GM23338 (cell line): ENCODE data around the gene RIC8A. TPM values are rescaled to one million over a fixed set of nuclear protein-coding genes. Genes with fewer than 3 reads are reported as not detected.

Experiments used
- ATAC-seq: fragments of 200-7000 bp; cut with Tn5 transposase; 3 replicates; pipeline ENCODE4 v1.9.1; 2020
- DNase-seq: peaks from one replicate; pipeline ENCODE4 v3.0.0-alpha.2; 2015; ENCODE audit warnings: low spot score
- H2AFZ ChIP-seq: fragments of 200-600 bp; sonication (generic); 2 replicates; pipeline ENCODE4 v1.8.0; 2016; ENCODE audit warnings: antibody characterized with exemption, mild to moderate bottlenecking, moderate library complexity
- H3F3A ChIP-seq: fragments of 200-600 bp; sonication (generic); replicated peaks from 2 replicates; pipeline ENCODE4 v1.8.0; 2017; ENCODE audit warnings: antibody characterized with exemption, mixed run types, low read depth
- H3K27ac ChIP-seq: fragments of 200-600 bp; sonication (generic); 2 replicates; pipeline ENCODE4 v1.6.1; 2016; ENCODE audit warnings: low read depth
- H3K27me3 ChIP-seq: fragments of 200-600 bp; sonication (generic); 2 replicates; pipeline ENCODE4 v1.8.0; 2016; ENCODE audit warnings: mild to moderate bottlenecking, mixed run types, moderate library complexity; ENCODE audit not compliant: insufficient read depth
- H3K36me3 ChIP-seq: fragments of 200-600 bp; sonication (generic); 2 replicates; pipeline ENCODE4 v1.8.0; 2016; ENCODE audit warnings: mild to moderate bottlenecking; ENCODE audit not compliant: insufficient read depth
- H3K4me1 ChIP-seq: fragments of 200-600 bp; sonication (generic); 2 replicates; pipeline ENCODE4 v1.8.0; 2016; ENCODE audit warnings: mild to moderate bottlenecking, moderate library complexity; ENCODE audit not compliant: insufficient read depth
- H3K4me2 ChIP-seq: fragments of 200-600 bp; sonication (generic); 2 replicates; pipeline ENCODE4 v1.7.1; 2017; ENCODE audit warnings: mixed run types
- H3K4me3 ChIP-seq: fragments of 200-600 bp; sonication (generic); 2 replicates; pipeline ENCODE4 v1.6.1; 2016; ENCODE audit warnings: mixed run types
- H3K79me2 ChIP-seq: fragments of 200-600 bp; sonication (generic); replicated peaks from 2 replicates; pipeline ENCODE4 v1.8.0; 2017; ENCODE audit warnings: mild to moderate bottlenecking; ENCODE audit not compliant: insufficient read depth
- H3K9me2 ChIP-seq: fragments of 200-600 bp; sonication (generic); 2 replicates; pipeline ENCODE4 v1.8.0; 2017; ENCODE audit not compliant: insufficient read depth
- H4K20me1 ChIP-seq: fragments of 200-600 bp; sonication (generic); replicated peaks from 2 replicates; pipeline ENCODE4 v1.8.0; 2017; ENCODE audit warnings: mild to moderate bottlenecking; ENCODE audit not compliant: insufficient read depth
- H3K27ac Mint-ChIP-seq: 2 replicates; pipeline ENCODE4 v1.8.0; 2020; ENCODE audit warnings: inconsistent platforms, mild to moderate bottlenecking, moderate library complexity, mixed read lengths
- H3K27me3 Mint-ChIP-seq: 3 replicates; pipeline ENCODE4 v1.8.0; 2022; ENCODE audit warnings: low read depth, mild to moderate bottlenecking, moderate library complexity, mixed read lengths, inconsistent platforms; ENCODE audit not compliant: insufficient read depth, poor library complexity
- H3K36me3 Mint-ChIP-seq: 3 replicates; pipeline ENCODE4 v1.8.0; 2021; ENCODE audit warnings: low read depth, mild to moderate bottlenecking, inconsistent platforms, moderate library complexity, mixed read lengths
- H3K4me1 Mint-ChIP-seq: 3 replicates; pipeline ENCODE4 v1.8.0; 2020; ENCODE audit warnings: mild to moderate bottlenecking, inconsistent platforms, mixed read lengths
- H3K4me3 Mint-ChIP-seq: 3 replicates; pipeline ENCODE4 v1.8.0; 2021; ENCODE audit warnings: moderate library complexity, mild to moderate bottlenecking, inconsistent platforms, mixed read lengths
- H3K9me3 Mint-ChIP-seq: 3 replicates; pipeline ENCODE4 v1.8.0; 2020; ENCODE audit warnings: moderate library complexity, mild to moderate bottlenecking, inconsistent platforms, mixed read lengths
- EZH2 ChIP-seq: fragments of 200-600 bp; sonication (generic); IDR thresholded peaks from one replicate; pipeline ENCODE4 v1.8.0; 2017; ENCODE audit warnings: antibody characterized with exemption, mild to moderate bottlenecking, low read depth; ENCODE audit not compliant: unreplicated experiment
- JUNB ChIP-seq: IDR thresholded peaks from one replicate; pipeline ENCODE4 v1.6.1; 2016; ENCODE audit warnings: antibody characterized with exemption; ENCODE audit not compliant: unreplicated experiment
- POLR2AphosphoS5 ChIP-seq: IDR thresholded peaks from 2 replicates; pipeline ENCODE4 v1.6.1; 2016; ENCODE audit warnings: antibody characterized with exemption, low read depth
- STAT1 ChIP-seq: IDR thresholded peaks from one replicate; pipeline ENCODE4 v1.6.1; 2016; ENCODE audit warnings: antibody characterized with exemption; ENCODE audit not compliant: unreplicated experiment
- ZNF114 ChIP-seq: fragments of 250-450 bp; sonication (Bioruptor Pico); IDR thresholded peaks from 2 replicates; pipeline ENCODE4 v1.5.0; 2020; ENCODE audit warnings: mild to moderate bottlenecking, moderate library complexity
- ZNF331 ChIP-seq: fragments of 250-450 bp; sonication (Bioruptor Pico); IDR thresholded peaks from 2 replicates; pipeline ENCODE4 v1.5.0; 2020; ENCODE audit warnings: low read depth, mild to moderate bottlenecking, moderate library complexity
- polyA plus RNA-seq: library from polyadenylated mRNA; unstranded; fragments of >200 nt; fragmentation: Nextera tagmentation; extraction: Ambion mirVana; gene quantifications from 2 replicates; pipeline ENCODE4 v1.2.1, GENCODE V29; 2016
- total RNA-seq: library from RNA; depleted of rRNA; stranded (reverse); fragments of >200 nt; shearing (Covaris generic); gene quantifications from 2 replicates; pipeline ENCODE4 v1.2.3, GENCODE V29; 2014
- TF ChIP-seq, protein P1 (sequence below), 2 experiments: fragments of 200-600 bp in 1 of 2; sonication (generic) in 1 of 2; conservative IDR thresholded peaks; 2 replicates each; pipeline versions ENCODE4 v1.5.1 to v1.6.1; 2016 to 2017; ENCODE audit warnings: antibody characterized with exemption in 2 of 2, low read depth in 2 of 2, mild to moderate bottlenecking in 2 of 2, moderate library complexity in 1 of 2
- TF ChIP-seq, protein P2 (sequence below): IDR thresholded peaks from 2 replicates; pipeline ENCODE4 v1.6.1; 2016; ENCODE audit warnings: antibody characterized with exemption
- TF ChIP-seq, protein P3 (sequence below): fragments of 250-450 bp; sonication (Bioruptor Pico); IDR thresholded peaks from 2 replicates; pipeline ENCODE4 v1.5.0; 2020; ENCODE audit warnings: mild to moderate bottlenecking, moderate library complexity

RIC8A gene
- total and polyA plus RNA-seq, 2 experiments from 2014 or later: 23.6 to 81.3 TPM

- H3K79me2 ChIP-seq: peaks cover 26% of the 10 kb centered on the region
Measured at GRCh38 chr11:236774-237767, 29.6 kb downstream of the RIC8A start, which contains the start of gene PSMD13. TSS of gene PSMD13 (plus strand) at chr11:236976. CDS start at chr11:237050, 74 bp downstream.

More at GRCh38 chr11:236774-237767, 29.6 kb downstream of the RIC8A start, which contains the start of gene PSMD13:
- Mint-ChIP-seq H3K4me3 (peak within 1 kb of the TSS; percentile 93), H3K27me3 (peaks cover 5% of the 10 kb centered on the region), H3K36me3 (peaks cover 15% of the 10 kb centered on the region), H3K9me3 (no peaks in the 10 kb centered on the region), H3K27ac (peak within 1 kb of the TSS; percentile 96), H3K4me1 (0 out of 3 replicates have a peak, but pooled peaks cover 4% of the 10 kb centered on the region)
- Histone ChIP-seq H3K27me3 (no peaks in the 10 kb centered on the region), H2AFZ (peak within 1 kb of the TSS; percentile 99), H3F3A (peaks cover 11% of the 10 kb centered on the region; the same call in 1 of the 2 replicates), H3K9me2 (no peaks in the 10 kb centered on the region), H3K36me3 (peaks cover 8% of the 10 kb centered on the region), H3K4me2 (peak within 1 kb of the TSS; percentile 100), H3K27ac (peak within 1 kb of the TSS; percentile 91; the same call in 1 of the 2 replicates), H4K20me1 (peaks cover 18% of the 10 kb centered on the region), H3K4me3 (peak within 1 kb of the TSS; percentile 99), H3K4me1 (peaks cover 10% of the 10 kb centered on the region)
- DNase-seq (peak; percentile 90), ATAC-seq (peak; percentile 94)
- TF ChIP-seq ZNF331 (no peak), ZNF114 (CRISPR knock-in tag) (no peak), JUNB (no peak), STAT1 (no peak), POLR2AphosphoS5 (peak; percentile 62), EZH2 (no peak)
- TF ChIP-seq, protein P1, sequence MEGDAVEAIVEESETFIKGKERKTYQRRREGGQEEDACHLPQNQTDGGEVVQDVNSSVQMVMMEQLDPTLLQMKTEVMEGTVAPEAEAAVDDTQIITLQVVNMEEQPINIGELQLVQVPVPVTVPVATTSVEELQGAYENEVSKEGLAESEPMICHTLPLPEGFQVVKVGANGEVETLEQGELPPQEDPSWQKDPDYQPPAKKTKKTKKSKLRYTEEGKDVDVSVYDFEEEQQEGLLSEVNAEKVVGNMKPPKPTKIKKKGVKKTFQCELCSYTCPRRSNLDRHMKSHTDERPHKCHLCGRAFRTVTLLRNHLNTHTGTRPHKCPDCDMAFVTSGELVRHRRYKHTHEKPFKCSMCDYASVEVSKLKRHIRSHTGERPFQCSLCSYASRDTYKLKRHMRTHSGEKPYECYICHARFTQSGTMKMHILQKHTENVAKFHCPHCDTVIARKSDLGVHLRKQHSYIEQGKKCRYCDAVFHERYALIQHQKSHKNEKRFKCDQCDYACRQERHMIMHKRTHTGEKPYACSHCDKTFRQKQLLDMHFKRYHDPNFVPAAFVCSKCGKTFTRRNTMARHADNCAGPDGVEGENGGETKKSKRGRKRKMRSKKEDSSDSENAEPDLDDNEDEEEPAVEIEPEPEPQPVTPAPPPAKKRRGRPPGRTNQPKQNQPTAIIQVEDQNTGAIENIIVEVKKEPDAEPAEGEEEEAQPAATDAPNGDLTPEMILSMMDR (conservative IDR thresholded peaks at IDR 0.05; ENCODE audit: low read depth in 2 of 2): no peak
- TF ChIP-seq, protein P2, sequence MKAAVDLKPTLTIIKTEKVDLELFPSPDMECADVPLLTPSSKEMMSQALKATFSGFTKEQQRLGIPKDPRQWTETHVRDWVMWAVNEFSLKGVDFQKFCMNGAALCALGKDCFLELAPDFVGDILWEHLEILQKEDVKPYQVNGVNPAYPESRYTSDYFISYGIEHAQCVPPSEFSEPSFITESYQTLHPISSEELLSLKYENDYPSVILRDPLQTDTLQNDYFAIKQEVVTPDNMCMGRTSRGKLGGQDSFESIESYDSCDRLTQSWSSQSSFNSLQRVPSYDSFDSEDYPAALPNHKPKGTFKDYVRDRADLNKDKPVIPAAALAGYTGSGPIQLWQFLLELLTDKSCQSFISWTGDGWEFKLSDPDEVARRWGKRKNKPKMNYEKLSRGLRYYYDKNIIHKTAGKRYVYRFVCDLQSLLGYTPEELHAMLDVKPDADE: peak; percentile 53; the same call in 1 of the 2 replicates
- TF ChIP-seq, protein P3, sequence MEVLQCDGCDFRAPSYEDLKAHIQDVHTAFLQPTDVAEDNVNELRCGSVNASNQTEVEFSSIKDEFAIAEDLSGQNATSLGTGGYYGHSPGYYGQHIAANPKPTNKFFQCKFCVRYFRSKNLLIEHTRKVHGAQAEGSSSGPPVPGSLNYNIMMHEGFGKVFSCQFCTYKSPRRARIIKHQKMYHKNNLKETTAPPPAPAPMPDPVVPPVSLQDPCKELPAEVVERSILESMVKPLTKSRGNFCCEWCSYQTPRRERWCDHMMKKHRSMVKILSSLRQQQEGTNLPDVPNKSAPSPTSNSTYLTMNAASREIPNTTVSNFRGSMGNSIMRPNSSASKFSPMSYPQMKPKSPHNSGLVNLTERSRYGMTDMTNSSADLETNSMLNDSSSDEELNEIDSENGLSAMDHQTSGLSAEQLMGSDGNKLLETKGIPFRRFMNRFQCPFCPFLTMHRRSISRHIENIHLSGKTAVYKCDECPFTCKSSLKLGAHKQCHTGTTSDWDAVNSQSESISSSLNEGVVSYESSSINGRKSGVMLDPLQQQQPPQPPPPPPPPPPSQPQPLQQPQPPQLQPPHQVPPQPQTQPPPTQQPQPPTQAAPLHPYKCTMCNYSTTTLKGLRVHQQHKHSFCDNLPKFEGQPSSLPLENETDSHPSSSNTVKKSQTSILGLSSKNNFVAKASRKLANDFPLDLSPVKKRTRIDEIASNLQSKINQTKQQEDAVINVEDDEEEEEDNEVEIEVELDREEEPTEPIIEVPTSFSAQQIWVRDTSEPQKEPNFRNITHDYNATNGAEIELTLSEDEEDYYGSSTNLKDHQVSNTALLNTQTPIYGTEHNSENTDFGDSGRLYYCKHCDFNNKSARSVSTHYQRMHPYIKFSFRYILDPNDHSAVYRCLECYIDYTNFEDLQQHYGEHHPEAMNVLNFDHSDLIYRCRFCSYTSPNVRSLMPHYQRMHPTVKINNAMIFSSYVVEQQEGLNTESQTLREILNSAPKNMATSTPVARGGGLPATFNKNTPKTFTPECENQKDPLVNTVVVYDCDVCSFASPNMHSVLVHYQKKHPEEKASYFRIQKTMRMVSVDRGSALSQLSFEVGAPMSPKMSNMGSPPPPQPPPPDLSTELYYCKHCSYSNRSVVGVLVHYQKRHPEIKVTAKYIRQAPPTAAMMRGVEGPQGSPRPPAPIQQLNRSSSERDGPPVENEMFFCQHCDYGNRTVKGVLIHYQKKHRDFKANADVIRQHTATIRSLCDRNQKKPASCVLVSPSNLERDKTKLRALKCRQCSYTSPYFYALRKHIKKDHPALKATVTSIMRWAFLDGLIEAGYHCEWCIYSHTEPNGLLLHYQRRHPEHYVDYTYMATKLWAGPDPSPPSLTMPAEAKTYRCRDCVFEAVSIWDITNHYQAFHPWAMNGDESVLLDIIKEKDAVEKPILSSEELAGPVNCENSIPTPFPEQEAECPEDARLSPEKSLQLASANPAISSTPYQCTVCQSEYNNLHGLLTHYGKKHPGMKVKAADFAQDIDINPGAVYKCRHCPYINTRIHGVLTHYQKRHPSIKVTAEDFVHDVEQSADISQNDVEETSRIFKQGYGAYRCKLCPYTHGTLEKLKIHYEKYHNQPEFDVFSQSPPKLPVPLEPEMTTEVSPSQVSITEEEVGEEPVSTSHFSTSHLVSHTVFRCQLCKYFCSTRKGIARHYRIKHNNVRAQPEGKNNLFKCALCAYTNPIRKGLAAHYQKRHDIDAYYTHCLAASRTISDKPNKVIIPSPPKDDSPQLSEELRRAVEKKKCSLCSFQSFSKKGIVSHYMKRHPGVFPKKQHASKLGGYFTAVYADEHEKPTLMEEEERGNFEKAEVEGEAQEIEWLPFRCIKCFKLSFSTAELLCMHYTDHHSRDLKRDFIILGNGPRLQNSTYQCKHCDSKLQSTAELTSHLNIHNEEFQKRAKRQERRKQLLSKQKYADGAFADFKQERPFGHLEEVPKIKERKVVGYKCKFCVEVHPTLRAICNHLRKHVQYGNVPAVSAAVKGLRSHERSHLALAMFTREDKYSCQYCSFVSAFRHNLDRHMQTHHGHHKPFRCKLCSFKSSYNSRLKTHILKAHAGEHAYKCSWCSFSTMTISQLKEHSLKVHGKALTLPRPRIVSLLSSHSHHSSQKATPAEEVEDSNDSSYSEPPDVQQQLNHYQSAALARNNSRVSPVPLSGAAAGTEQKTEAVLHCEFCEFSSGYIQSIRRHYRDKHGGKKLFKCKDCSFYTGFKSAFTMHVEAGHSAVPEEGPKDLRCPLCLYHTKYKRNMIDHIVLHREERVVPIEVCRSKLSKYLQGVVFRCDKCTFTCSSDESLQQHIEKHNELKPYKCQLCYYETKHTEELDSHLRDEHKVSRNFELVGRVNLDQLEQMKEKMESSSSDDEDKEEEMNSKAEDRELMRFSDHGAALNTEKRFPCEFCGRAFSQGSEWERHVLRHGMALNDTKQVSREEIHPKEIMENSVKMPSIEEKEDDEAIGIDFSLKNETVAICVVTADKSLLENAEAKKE: no peak
